Endodermal cell (in vitro differentiated cells): ENCODE results near the gene FOSB. TPM values are rescaled to one million over a fixed set of nuclear protein-coding genes. Genes with fewer than 3 reads are reported as not detected.

Experiments used
- DNase-seq: peaks from one replicate; pipeline ENCODE4 v3.0.0-alpha.2; 2017
- H3K27ac ChIP-seq: 2 replicates; pipeline ENCODE4 v1.5.1; 2013; ENCODE audit warnings: mild to moderate bottlenecking, low read depth, low read length, moderate library complexity
- H3K27me3 ChIP-seq: 2 replicates; pipeline ENCODE4 v1.6.1; 2013; ENCODE audit warnings: mild to moderate bottlenecking, low read length, moderate library complexity; ENCODE audit not compliant: insufficient read depth, control insufficient read depth, poor library complexity, severe bottlenecking
- H3K36me3 ChIP-seq: 2 replicates; pipeline ENCODE4 v1.7.0; 2013; ENCODE audit warnings: mild to moderate bottlenecking, low read length, moderate library complexity; ENCODE audit not compliant: control insufficient read depth, insufficient read depth
- H3K4me1 ChIP-seq: one replicate; pipeline ENCODE4 v1.7.0; 2013; ENCODE audit warnings: low read length; ENCODE audit not compliant: control insufficient read depth, insufficient read depth
- H3K4me3 ChIP-seq: 2 replicates; pipeline ENCODE4 v1.5.1; 2013; ENCODE audit warnings: mild to moderate bottlenecking, low read length, moderate library complexity
- H3K9ac ChIP-seq: 2 replicates; pipeline ENCODE4 v1.6.1; 2013; ENCODE audit warnings: mild to moderate bottlenecking, low read length, moderate library complexity; ENCODE audit not compliant: poor library complexity, severe bottlenecking; ENCODE audit errors: extremely low read depth
- H3K9me3 ChIP-seq: 2 replicates; pipeline ENCODE4 v1.6.1; 2013; ENCODE audit warnings: mild to moderate bottlenecking, low read length, moderate library complexity; ENCODE audit not compliant: control insufficient read depth
- H3K27ac Mint-ChIP-seq: 2 replicates; pipeline ENCODE4 v1.8.0; 2020; ENCODE audit warnings: mixed read lengths
- H3K27me3 Mint-ChIP-seq: 2 replicates; pipeline ENCODE4 v1.8.0; 2021; ENCODE audit warnings: mild to moderate bottlenecking, mixed read lengths; ENCODE audit not compliant: insufficient read depth
- H3K36me3 Mint-ChIP-seq: 2 replicates; pipeline ENCODE4 v1.8.0; 2020; ENCODE audit warnings: low read depth, mixed read lengths
- H3K4me1 Mint-ChIP-seq: 2 replicates; pipeline ENCODE4 v1.8.0; 2020; ENCODE audit warnings: mixed read lengths
- H3K4me3 Mint-ChIP-seq: 2 replicates; pipeline ENCODE4 v1.8.0; 2020; ENCODE audit warnings: mild to moderate bottlenecking, moderate library complexity, mixed read lengths
- H3K9me3 Mint-ChIP-seq: 2 replicates; pipeline ENCODE4 v1.8.0; 2020; ENCODE audit warnings: mild to moderate bottlenecking, mixed read lengths
- WGBS, 2 experiments: methylation state at CpG; one replicate each; pipeline versions ENCODE4 v1.1.5 to v1.1.7; 2013; ENCODE audit warnings: missing lambda C conversion rate in 2 of 2, mixed read lengths in 1 of 2; ENCODE audit not compliant: insufficient coverage in 1 of 2, insufficient read length in 1 of 2; 5-methylcytosine and 5-hydroxymethylcytosine counted together
- microRNA-seq: library from miRNA; unstranded; fragments of <30 nt; microRNA quantifications from one replicate; pipeline ENCODE4 v1.2.0, GENCODE V29; 2020; ENCODE audit warnings: borderline microRNAs expressed
- total RNA-seq, 2 donors: library from RNA; stranded (reverse); fragmentation: NEBNext Ultra II Directional in 1 of 2; extraction: Animal tissue kit (Norgen Biotek cat#: 25700) in 1 of 2; gene quantifications; 2 replicates in 1 of 2; 3 replicates in 1 of 2; pipeline ENCODE4 v1.2.1, GENCODE V29; 2021
- TF ChIP-seq, protein P1 (sequence below): fragments of 200-600 bp; sonication (generic); conservative IDR thresholded peaks from 2 replicates; pipeline ENCODE4 v1.5.0; 2021; ENCODE audit warnings: antibody characterized with exemption, mild to moderate bottlenecking

The FOSB gene
- total RNA-seq, 2 donors from 2014 or later: 1.6 to 3.0 TPM

DNA sequence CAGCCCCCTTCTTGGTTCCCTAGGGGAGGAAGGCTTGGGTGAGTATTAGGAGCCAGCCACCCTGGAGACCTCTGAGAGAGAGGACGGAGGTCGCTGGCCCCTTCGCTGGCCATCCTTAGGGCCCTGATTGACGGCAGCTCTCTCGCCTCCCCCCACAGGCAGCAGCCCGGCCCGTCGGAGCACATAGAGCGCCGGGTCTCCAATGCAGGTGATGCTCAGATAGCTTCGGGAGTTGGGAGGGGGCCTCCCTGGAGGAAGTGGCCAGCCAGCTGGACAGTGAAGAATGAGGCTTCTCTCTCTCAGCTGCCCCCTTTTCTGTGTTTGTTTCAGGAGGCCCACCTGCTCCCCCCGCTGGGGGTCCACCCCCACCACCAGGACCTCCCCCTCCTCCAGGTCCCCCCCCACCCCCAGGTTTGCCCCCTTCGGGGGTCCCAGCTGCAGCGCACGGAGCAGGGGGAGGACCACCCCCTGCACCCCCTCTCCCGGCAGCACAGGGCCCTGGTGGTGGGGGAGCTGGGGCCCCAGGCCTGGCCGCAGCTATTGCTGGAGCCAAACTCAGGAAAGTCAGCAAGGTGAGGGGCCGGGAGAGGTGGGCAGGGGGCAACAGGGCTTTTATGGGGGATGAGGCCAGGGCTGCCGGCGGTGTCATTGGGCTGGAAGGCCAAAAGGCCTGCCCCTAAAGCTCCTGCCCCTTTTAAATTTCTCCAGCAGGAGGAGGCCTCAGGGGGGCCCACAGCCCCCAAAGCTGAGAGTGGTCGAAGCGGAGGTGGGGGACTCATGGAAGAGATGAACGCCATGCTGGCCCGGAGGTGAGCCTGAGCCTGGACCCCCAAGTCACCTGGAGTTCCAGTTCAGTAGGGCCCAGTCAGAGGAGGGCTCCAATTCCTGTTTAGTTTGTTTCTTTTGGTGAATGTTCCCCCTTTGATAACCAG is 54.5 kb downstream of the FOSB start:
- Mint-ChIP-seq H3K36me3 (peaks cover 61% of the 10 kb centered on the region), H3K4me3 (no peak overlapping the region), H3K4me1 (no peaks in the 10 kb centered on the region), H3K9me3 (no peaks in the 10 kb centered on the region), H3K27me3 (no peaks in the 10 kb centered on the region), H3K27ac (peak overlapping the region; percentile 30)
- Histone ChIP-seq H3K9ac (no peak overlapping the region), H3K27ac (no peak overlapping the region), H3K4me1 (no peaks in the 10 kb centered on the region), H3K9me3 (no peaks in the 10 kb centered on the region), H3K27me3 (no peaks in the 10 kb centered on the region), H3K4me3 (no peak overlapping the region), H3K36me3 (peaks cover 85% of the 10 kb centered on the region)
- 95% methylated on average over 12 to 23 of the region's 24 CpGs for whole genome bisulfite sequencing, 2 experiments
- TF ChIP-seq, protein P1, sequence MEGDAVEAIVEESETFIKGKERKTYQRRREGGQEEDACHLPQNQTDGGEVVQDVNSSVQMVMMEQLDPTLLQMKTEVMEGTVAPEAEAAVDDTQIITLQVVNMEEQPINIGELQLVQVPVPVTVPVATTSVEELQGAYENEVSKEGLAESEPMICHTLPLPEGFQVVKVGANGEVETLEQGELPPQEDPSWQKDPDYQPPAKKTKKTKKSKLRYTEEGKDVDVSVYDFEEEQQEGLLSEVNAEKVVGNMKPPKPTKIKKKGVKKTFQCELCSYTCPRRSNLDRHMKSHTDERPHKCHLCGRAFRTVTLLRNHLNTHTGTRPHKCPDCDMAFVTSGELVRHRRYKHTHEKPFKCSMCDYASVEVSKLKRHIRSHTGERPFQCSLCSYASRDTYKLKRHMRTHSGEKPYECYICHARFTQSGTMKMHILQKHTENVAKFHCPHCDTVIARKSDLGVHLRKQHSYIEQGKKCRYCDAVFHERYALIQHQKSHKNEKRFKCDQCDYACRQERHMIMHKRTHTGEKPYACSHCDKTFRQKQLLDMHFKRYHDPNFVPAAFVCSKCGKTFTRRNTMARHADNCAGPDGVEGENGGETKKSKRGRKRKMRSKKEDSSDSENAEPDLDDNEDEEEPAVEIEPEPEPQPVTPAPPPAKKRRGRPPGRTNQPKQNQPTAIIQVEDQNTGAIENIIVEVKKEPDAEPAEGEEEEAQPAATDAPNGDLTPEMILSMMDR: no peak
- no peak for DNase-seq

DNA sequence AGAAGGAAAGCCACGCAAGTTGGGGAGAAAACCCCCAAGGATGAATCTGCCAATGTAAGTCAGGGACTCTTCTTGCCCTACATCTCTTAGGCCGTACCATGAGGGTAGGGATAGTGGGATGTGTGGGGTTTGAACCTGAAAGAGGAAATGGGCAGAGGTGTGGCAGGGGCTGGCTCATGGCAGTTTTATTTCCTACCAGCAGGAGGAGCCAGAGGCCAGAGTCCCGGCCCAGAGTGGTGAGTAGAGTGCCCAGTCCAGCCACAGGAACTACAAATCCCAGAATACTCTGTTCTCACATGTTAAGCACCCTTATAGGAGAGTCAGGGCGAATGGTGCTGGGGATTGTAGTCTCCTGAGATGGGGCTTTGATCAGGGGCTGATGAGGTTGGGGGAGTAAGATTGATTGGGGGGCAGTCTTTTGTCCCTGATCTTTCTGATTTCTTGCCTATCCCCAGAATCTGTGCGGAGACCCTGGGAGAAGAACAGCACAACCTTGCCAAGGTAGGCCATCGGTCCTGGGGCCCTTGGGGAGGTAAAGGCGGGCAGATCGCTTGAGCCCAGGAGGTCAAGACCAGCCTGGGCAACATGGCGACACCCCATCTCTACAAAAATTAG is 56.0 kb downstream of the FOSB start:
- Mint-ChIP-seq H3K27me3 (peaks cover under 1% of the 10 kb centered on the region), H3K36me3 (peaks cover 53% of the 10 kb centered on the region), H3K27ac (peak overlapping the region; percentile 77), H3K4me3 (no peak overlapping the region), H3K4me1 (peaks cover 4% of the 10 kb centered on the region), H3K9me3 (no peaks in the 10 kb centered on the region)
- Histone ChIP-seq H3K9ac (no peak overlapping the region), H3K36me3 (peaks cover 84% of the 10 kb centered on the region), H3K27me3 (no peaks in the 10 kb centered on the region), H3K4me1 (no peaks in the 10 kb centered on the region), H3K4me3 (no peak overlapping the region), H3K9me3 (no peaks in the 10 kb centered on the region), H3K27ac (no peak overlapping the region)
- TF ChIP-seq, protein P1: peak; percentile 91
- 59 to 83% methylated on average over 3 to 9 of the region's 9 CpGs for WGBS, 2 experiments
- DNase-seq: peak; percentile 94

DNA sequence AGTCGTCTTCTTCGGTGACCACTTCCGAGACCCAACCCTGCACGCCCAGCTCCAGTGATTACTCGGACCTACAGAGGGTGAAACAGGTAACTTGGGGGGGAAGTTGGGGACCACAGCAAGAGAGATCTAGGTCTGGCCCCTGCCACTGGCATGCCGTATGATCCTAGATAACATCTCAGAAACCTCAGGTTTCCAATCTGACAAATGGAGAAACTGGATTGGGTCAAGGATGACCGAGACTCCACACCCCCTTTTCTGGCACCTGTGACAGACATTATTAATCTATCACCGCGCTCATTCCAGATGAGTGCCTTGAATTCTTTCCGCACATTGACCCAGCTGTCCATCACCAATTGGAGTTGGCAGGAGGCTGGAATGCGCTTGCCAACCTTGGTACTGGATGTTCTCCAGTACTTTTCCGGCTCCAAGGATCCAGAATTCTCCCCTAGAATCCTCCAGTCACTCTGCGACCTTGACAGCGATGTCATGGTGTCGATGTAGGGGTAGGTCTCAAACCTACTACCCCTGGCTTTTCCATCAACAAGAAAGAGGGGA is 56.9 kb downstream of the FOSB start:
- WGBS, 2 experiments: 96% methylated on average over 10 to 15 of the region's 15 CpGs

More for the DNA sequence above, 56.9 kb downstream of the FOSB start:
- H3K4me1 Mint-ChIP-seq: peaks cover 4% of the 10 kb centered on the region
- no peaks in the 10 kb centered on the region for H3K4me1 ChIP-seq
- peaks cover 84% of the 10 kb centered on the region for H3K36me3 ChIP-seq
- H3K27me3 ChIP-seq: no peaks in the 10 kb centered on the region
- TF ChIP-seq, protein P1: no peak
- no peak overlapping the region for H3K9ac ChIP-seq
- no peak overlapping the region for H3K27ac Mint-ChIP-seq
- peaks cover 53% of the 10 kb centered on the region for H3K36me3 Mint-ChIP-seq
- peaks cover 7% of the 10 kb centered on the region for H3K27me3 Mint-ChIP-seq
- DNase-seq: no peak
- H3K27ac ChIP-seq: no peak overlapping the region
- H3K4me3 ChIP-seq: no peak overlapping the region
- no peaks in the 10 kb centered on the region for H3K9me3 Mint-ChIP-seq
- H3K9me3 ChIP-seq: no peaks in the 10 kb centered on the region
- no peak overlapping the region for H3K4me3 Mint-ChIP-seq

Small RNA genes lying within 50 kb of the gene (microRNA-seq; reads per million reads assigned to microRNA genes)
- gene MIR6088: not detected

Other genes with a start within 250 kb of the FOSB start
- under 1 TPM in 1 of 2 donors, not detected in 1; 0.11 TPM for gene EXOC3L2, start 222.6 kb upstream of the FOSB start, total RNA-seq
- gene MARK4, start 216.7 kb upstream of the FOSB start, total RNA-seq: 10 to 100 TPM; 74.6 to 90.6 TPM
- gene CKM, start 145.1 kb upstream of the FOSB start, total RNA-seq: 1 to 10 TPM; 2.7 to 3.7 TPM
- gene KLC3, start 127.2 kb upstream of the FOSB start, total RNA-seq: 1 to 10 TPM; 3.6 to 4.8 TPM
- gene ERCC2, start 97.4 kb upstream of the FOSB start, total RNA-seq: 100 to 1,000 TPM in 1 of 2 donors, 10 to 100 TPM in 1; 87.9 to 105 TPM
- 10 to 100 TPM; 17.9 to 26.4 TPM for gene PPP1R13L, start 62.9 kb upstream of the FOSB start, total RNA-seq
- gene POLR1G, start 61.4 kb upstream of the FOSB start, total RNA-seq: 10 to 100 TPM; 13.2 to 16.0 TPM
- gene ERCC1, start 44.1 kb upstream of the FOSB start, total RNA-seq: 10 to 100 TPM; 53.5 to 63.6 TPM
- gene RTN2, start 29.1 kb downstream of the FOSB start, total RNA-seq: 10 to 100 TPM; 15.7 to 18.5 TPM
- 1 to 10 TPM; 3.2 to 3.5 TPM for gene PPM1N, start 30.4 kb downstream of the FOSB start, total RNA-seq
- 100 to 1,000 TPM; 134 to 144 TPM for gene VASP, start 39.5 kb downstream of the FOSB start, total RNA-seq
- gene OPA3, start 116.8 kb downstream of the FOSB start, total RNA-seq: 10 to 100 TPM; 12.9 to 15.4 TPM
- gene GPR4, start 134.2 kb downstream of the FOSB start, total RNA-seq: not detected
- gene EML2, start 171.4 kb downstream of the FOSB start, total RNA-seq: 10 to 100 TPM; 42.9 to 79.3 TPM
- gene GIPR, start 200.2 kb downstream of the FOSB start, total RNA-seq: 10 to 100 TPM; 10.8 to 14.6 TPM
- 100 to 1,000 TPM; 644 to 654 TPM for gene SNRPD2, start 224.0 kb downstream of the FOSB start, total RNA-seq
- 10 to 100 TPM; 11.0 to 15.9 TPM for gene QPCTL, start 224.7 kb downstream of the FOSB start, total RNA-seq